D721Med (cell line): ENCODE results near the gene ST6GALNAC6.

Source experiments
- DNase-seq: peaks from one replicate; pipeline ENCODE4 v3.0.0; 2011; ENCODE audit warnings: low spot score; ENCODE audit not compliant: insufficient read length
- FAIRE-seq: peaks from 2 replicates; lab custom pipeline; 2011; peaks lifted over from hg19 to GRCh38; lab: Jason Lieb, UNC
- CTCF ChIP-seq: IDR thresholded peaks from 2 replicates; pipeline ENCODE4 v1.5.1; 2012; ENCODE audit warnings: mild to moderate bottlenecking, control low read depth; ENCODE audit not compliant: insufficient read depth; ENCODE audit errors: missing control alignments

ST6GALNAC6 gene

GRCh38 chr9:127909839-127910273 is 10.5 kb upstream of the ST6GALNAC6 start:
- FAIRE-seq, result no peak
- no peak for DNase-seq
- TF ChIP-seq CTCF, result no peak

- DNase-seq, result no peak
- no peak for FAIRE-seq
- no peak for TF ChIP-seq CTCF
Measured at GRCh38 chr9:127908660-127908926, 9.2 kb upstream of the ST6GALNAC6 start.

- DNase-seq, result no peak
- FAIRE-seq, result no peak
- no peak for TF ChIP-seq CTCF
Measured at GRCh38 chr9:127907867-127908659, 8.7 kb upstream of the ST6GALNAC6 start.

- TF ChIP-seq CTCF, result no peak
- FAIRE-seq, result no peak
- DNase-seq, result no peak
Measured at GRCh38 chr9:127905788-127906191, 6.4 kb upstream of the ST6GALNAC6 start.

- DNase-seq (no peak), FAIRE-seq (no peak)
- no peak for TF ChIP-seq CTCF
Measured at GRCh38 chr9:127905004-127905728, 5.8 kb upstream of the ST6GALNAC6 start.

GRCh38 chr9:127904561-127905003 is 5.2 kb upstream of the ST6GALNAC6 start:
- DNase-seq (no peak), FAIRE-seq (no peak)
- no peak for TF ChIP-seq CTCF
